Endothelial cell of umbilical vein (primary cell): ENCODE results near the gene FAHD2B. TPM values are rescaled to one million over a fixed set of nuclear protein-coding genes. Genes with fewer than 3 reads are reported as not detected.
"Not testable (repeated sequence)": the region's sequence is repeated elsewhere in the genome, so short reads cannot be mapped to it uniquely, and the experiment has no call there.

Experiments
- BruUV-seq: library from RNA; stranded (reverse); fragments of 400-500 nt; replicated peaks from 2 replicates; lab custom pipeline; 2021; lab: Mats Ljungman, UMichigan
- CTCF ChIA-PET: fragments of 300-600, 350-600 bp; sonication (Branson Sonifier 250); formaldehyde crosslinking; loops from one replicate; lab custom pipeline; 2021; ENCODE audit warnings: antibody characterized with exemption, inconsistent platforms; lab: Charles Lee
- POLR2A ChIA-PET: fragments of 300-600, 350-600 bp; sonication (Branson Sonifier 250); formaldehyde crosslinking; loops from one replicate; lab custom pipeline; 2021; ENCODE audit warnings: antibody characterized with exemption, inconsistent platforms; lab: Charles Lee
- DNase-seq: peaks from one replicate; pipeline ENCODE4 v3.0.0-alpha.2; 2011; ENCODE audit warnings: low read depth, low spot score
- FAIRE-seq: peaks from 2 replicates; lab custom pipeline; 2011; peaks lifted over from hg19 to GRCh38; lab: Jason Lieb, UNC
- H2AFZ ChIP-seq: 2 replicates; pipeline ENCODE4 v1.6.0; 2012; ENCODE audit warnings: low read depth, low read length, control low read depth, inconsistent platforms
- H3K27ac ChIP-seq: 2 replicates; pipeline ENCODE4 v1.5.1; 2011; ENCODE audit warnings: low read depth, mild to moderate bottlenecking, control low read depth, low read length, moderate library complexity; ENCODE audit not compliant: insufficient read depth
- H3K27me3 ChIP-seq, 2 experiments: 2 replicates each; pipeline versions ENCODE4 v1.6.0 to v1.6.1; 2011; ENCODE audit warnings: low read length in 2 of 2, mixed read lengths in 1 of 2; ENCODE audit not compliant: control insufficient read depth in 2 of 2, insufficient read depth in 2 of 2
- H3K36me3 ChIP-seq, 2 experiments: 2 replicates in 1 of 2; 3 replicates in 1 of 2; pipeline ENCODE4 v1.5.1; 2011; ENCODE audit warnings: low read length in 2 of 2, mild to moderate bottlenecking in 1 of 2, moderate library complexity in 1 of 2; ENCODE audit not compliant: control insufficient read depth in 2 of 2, insufficient read depth in 2 of 2; ENCODE audit errors: extremely low read depth in 1 of 2
- H3K4me1 ChIP-seq: 3 replicates; pipeline ENCODE4 v1.5.1; 2011; ENCODE audit warnings: mild to moderate bottlenecking, low read length; ENCODE audit not compliant: control insufficient read depth, insufficient read depth; ENCODE audit errors: extremely low read depth
- H3K4me2 ChIP-seq: 2 replicates; pipeline ENCODE4 v1.6.1; 2011; ENCODE audit warnings: low read length, control low read depth, mixed read lengths; ENCODE audit not compliant: insufficient read depth
- H3K4me3 ChIP-seq, 3 experiments: fragments of 200-600 bp in 1 of 3; sonication (generic), shearing (Covaris generic) in 1 of 3; replicated peaks in 1 of 3; 2 replicates each; pipeline ENCODE4 v1.5.1; 2011 to 2016; ENCODE audit warnings: control low read depth in 3 of 3, low read length in 3 of 3, mild to moderate bottlenecking in 2 of 3, inconsistent platforms in 1 of 3, low read depth in 1 of 3, moderate library complexity in 1 of 3; ENCODE audit not compliant: insufficient read depth in 1 of 3
- H3K79me2 ChIP-seq: 2 replicates; pipeline ENCODE4 v1.6.0; 2012; ENCODE audit warnings: low read length, inconsistent platforms; ENCODE audit not compliant: control insufficient read depth, insufficient read depth
- H3K9ac ChIP-seq: replicated peaks from 2 replicates; pipeline ENCODE3; 2011; ENCODE audit warnings: low read length, control low read depth; ENCODE audit not compliant: insufficient read depth; ENCODE audit errors: extremely low read depth
- H3K9me1 ChIP-seq: replicated peaks from 3 replicates; pipeline ENCODE4 v1.6.0; 2011; ENCODE audit warnings: mild to moderate bottlenecking, low read length; ENCODE audit not compliant: control insufficient read depth, insufficient read depth; ENCODE audit errors: extremely low read depth
- H3K9me3 ChIP-seq: replicated peaks from 2 replicates; pipeline ENCODE4 v1.5.1; 2012; ENCODE audit warnings: low read length, inconsistent platforms; ENCODE audit not compliant: control insufficient read depth, insufficient read depth
- H4K20me1 ChIP-seq: replicated peaks from 2 replicates; pipeline ENCODE3; 2011; ENCODE audit warnings: mild to moderate bottlenecking, low read length; ENCODE audit not compliant: control insufficient read depth, insufficient read depth; ENCODE audit errors: extremely low read depth
- MAX ChIP-seq: IDR thresholded peaks from 2 replicates; pipeline ENCODE4 v1.6.1; 2011; ENCODE audit not compliant: insufficient read depth, insufficient read length
- MYC ChIP-seq: IDR thresholded peaks from one replicate; pipeline ENCODE4 v1.6.1; 2011; ENCODE audit warnings: mild to moderate bottlenecking, low read depth, low read length
- dilution Hi-C: fragments of 300-500 bp; cut with MboI; formaldehyde crosslinking; loops from one replicate; pipeline ENCODE4 v1.15.0; 2019; ENCODE audit warnings: low sequenced_read_pairs; ENCODE audit not compliant: extremely low pct_ligation_motif_present
- intact Hi-C: fragments of 100-400 bp; cut with micrococcal nuclease; formaldehyde crosslinking; loops from one replicate; pipeline ENCODE4 v1.10.0; 2022
- polyA plus RNA-seq, 4 experiments: library from polyadenylated mRNA; depleted of rRNA in 3 of 4; stranded (reverse) in 3 of 4; unstranded in 1 of 4; fragments of >200 nt; gene quantifications; 2 replicates each; pipeline versions ENCODE4 v1.2.1 to v1.2.3, GENCODE V29; 2011 to 2012; ENCODE audit warnings: missing spikeins in 1 of 4
- total RNA-seq: library from RNA; stranded (reverse); gene quantifications from 2 replicates; pipeline ENCODE4 v1.2.3, GENCODE V29; 2021

The FAHD2B gene
- total and polyA plus RNA-seq, 2 donors (not counting 3 experiments of a cell fraction or from before 2014, with no cell fraction given), result 9.2 to 9.5 TPM

- dilution Hi-C loops, H4K20me1 ChIP-seq, intact Hi-C loops, H3K9me1 ChIP-seq, H3K36me3 ChIP-seq, H3K9me3 ChIP-seq, H3K4me2 ChIP-seq, H3K4me3 ChIP-seq, POLR2A ChIA-PET, H3K27ac ChIP-seq, H3K4me1 ChIP-seq, BruUV-seq, FAIRE-seq, H3K9ac ChIP-seq, DNase-seq, H3K79me2 ChIP-seq, H2AFZ ChIP-seq, H3K27me3 ChIP-seq, CTCF ChIA-PET: not testable (repeated sequence)
Measured at GRCh38 chr2:97070915-97071314, 23.8 kb downstream of the FAHD2B start.

GRCh38 chr2:97068722-97069121 is 26.0 kb downstream of the FAHD2B start:
- H3K4me1 ChIP-seq, DNase-seq: not testable (repeated sequence)

GRCh38 chr2:97068074-97068473 is 26.6 kb downstream of the FAHD2B start:
- Histone ChIP-seq H3K27ac (no peak overlapping the region), H3K9me3 (no peaks in the 10 kb centered on the region), H2AFZ (no peak overlapping the region), H3K4me2 (no peak overlapping the region), H3K4me3 (no peak overlapping the region), H3K36me3 (no peaks in the 10 kb centered on the region), H3K9ac (no peak overlapping the region), H3K4me1 (no peaks in the 10 kb centered on the region), H3K9me1 (no peaks in the 10 kb centered on the region), H4K20me1 (no peaks in the 10 kb centered on the region), H3K27me3 (peaks cover 5 to 11% of the 10 kb centered on the region in 2 experiments), H3K79me2 (no peaks in the 10 kb centered on the region)
- ChIA-PET CTCF (no interaction called here), POLR2A (no interaction called here)
- dilution Hi-C loops, result no loop called here
- intact Hi-C loops, result no loop called here
- TF ChIP-seq MYC (no peak), MAX (no peak)
- BruUV-seq, result no TSS peak
- no peak for DNase-seq
- FAIRE-seq, result no peak

More at GRCh38 chr2:97068722-97069121, 26.0 kb downstream of the FAHD2B start:
- POLR2A ChIA-PET, H3K4me2 ChIP-seq, H3K9ac ChIP-seq, H3K4me3 ChIP-seq, CTCF ChIA-PET, dilution Hi-C loops, H3K9me1 ChIP-seq, H3K79me2 ChIP-seq, H2AFZ ChIP-seq, H3K36me3 ChIP-seq, H3K9me3 ChIP-seq, FAIRE-seq, H4K20me1 ChIP-seq, H3K27ac ChIP-seq, intact Hi-C loops, BruUV-seq: not testable (repeated sequence)
- peaks cover 5 to 11% of the 10 kb centered on the region in 2 experiments for H3K27me3 ChIP-seq
